Activated naive CD4-positive, alpha-beta T cell treated with anti-CD3 and anti-CD28 coated beads, Interleukin-2, amount 50 U/mL, for 16 hours (primary cell): ENCODE measurements around the gene AKR7A3.

Source experiments
- DNase-seq: peaks from one replicate; pipeline ENCODE4 v3.0.0-alpha.2; 2020

Gene AKR7A3

GRCh38 chr1:19288324-19289241 is at the start of gene AKR7A3:
AKR7A3 (minus strand) TSS chr1:19288770; CDS start chr1:19288709, 61 bp downstream.
- DNase-seq = peak; percentile 69

GRCh38 chr1:19338323-19338762 is 49.8 kb upstream of the AKR7A3 start:
- no peak for DNase-seq

GRCh38 chr1:19337289-19337688 is 48.7 kb upstream of the AKR7A3 start:
- DNase-seq = no peak

- DNase-seq = peak; percentile 23
Observed at GRCh38 chr1:19336543-19336942, 48.0 kb upstream of the AKR7A3 start.

- DNase-seq = no peak
Observed at GRCh38 chr1:19333587-19334354, 45.2 kb upstream of the AKR7A3 start.

- no peak for DNase-seq
Observed at GRCh38 chr1:19332832-19333231, 44.3 kb upstream of the AKR7A3 start.

- DNase-seq = no peak
Observed at GRCh38 chr1:19331262-19331878, 42.8 kb upstream of the AKR7A3 start.

GRCh38 chr1:19330449-19331135 is 42.0 kb upstream of the AKR7A3 start:
- no peak for DNase-seq

GRCh38 chr1:19329611-19330010 is 41.0 kb upstream of the AKR7A3 start:
- DNase-seq = no peak

GRCh38 chr1:19329188-19329587 is 40.6 kb upstream of the AKR7A3 start:
- DNase-seq = no peak

- no peak for DNase-seq
Observed at GRCh38 chr1:19328486-19328885, 39.9 kb upstream of the AKR7A3 start.

GRCh38 chr1:19327736-19328135 is 39.2 kb upstream of the AKR7A3 start:
- no peak for DNase-seq

- no peak for DNase-seq
Observed at GRCh38 chr1:19327301-19327700, 38.7 kb upstream of the AKR7A3 start.

- DNase-seq = no peak
Observed at GRCh38 chr1:19326748-19327065, 38.1 kb upstream of the AKR7A3 start.

- DNase-seq = no peak
Observed at GRCh38 chr1:19325958-19326747, 37.6 kb upstream of the AKR7A3 start.

GRCh38 chr1:19325368-19325957 is 36.9 kb upstream of the AKR7A3 start:
- DNase-seq = no peak

- DNase-seq = no peak
Observed at GRCh38 chr1:19324665-19324990, 36.1 kb upstream of the AKR7A3 start.

- no peak for DNase-seq
Observed at GRCh38 chr1:19323987-19324664, 35.6 kb upstream of the AKR7A3 start.

GRCh38 chr1:19322481-19322880 is 33.9 kb upstream of the AKR7A3 start:
- no peak for DNase-seq

- no peak for DNase-seq
Observed at GRCh38 chr1:19321071-19321470, 32.5 kb upstream of the AKR7A3 start.

GRCh38 chr1:19319196-19319595 is 30.6 kb upstream of the AKR7A3 start:
- no peak for DNase-seq
